ENCODE measurements around the gene FGL2.
"Not testable (repeated sequence)": the region's sequence is repeated elsewhere in the genome, so short reads cannot be mapped to it uniquely, and the experiment has no call there.

The FGL2 gene

DNA sequence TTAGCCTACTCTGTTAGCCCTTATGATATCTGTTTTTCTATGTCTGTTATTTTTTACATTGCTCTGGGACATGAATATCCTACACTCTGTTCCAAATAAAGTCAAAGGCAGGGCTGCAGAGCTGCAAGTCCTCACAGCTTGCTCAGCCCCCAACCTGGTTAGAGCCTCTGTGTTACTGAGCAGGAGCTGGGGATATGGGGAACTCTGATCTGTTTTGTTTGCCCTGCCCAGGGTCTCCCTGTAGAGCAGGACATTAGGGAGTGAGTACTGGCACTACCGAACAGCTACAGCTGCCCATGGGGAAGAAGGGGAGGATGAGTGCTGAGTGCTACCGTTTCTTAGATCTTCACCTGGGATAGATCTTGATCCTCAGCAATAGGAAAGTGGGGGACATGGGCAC, 32.8 kb upstream of the FGL2 start:
- H3K27ac ChIP-seq (ENCODE audit: low read depth, low read length): no peak overlapping the region
- H3K9ac ChIP-seq (ENCODE audit: low read length): no peak overlapping the region
- no peaks in the 10 kb centered on the region for H3K27me3 ChIP-seq (ENCODE audit: control insufficient read depth, insufficient read depth, low read length)
- H3K4me1 ChIP-seq (ENCODE audit: control insufficient read depth, insufficient read depth, low read length): no peaks in the 10 kb centered on the region
- H3K36me3 ChIP-seq (ENCODE audit: control insufficient read depth, insufficient read depth, low read length): no peaks in the 10 kb centered on the region
- no peak overlapping the region for H3K4me3 ChIP-seq (ENCODE audit: low read length)

DNA sequence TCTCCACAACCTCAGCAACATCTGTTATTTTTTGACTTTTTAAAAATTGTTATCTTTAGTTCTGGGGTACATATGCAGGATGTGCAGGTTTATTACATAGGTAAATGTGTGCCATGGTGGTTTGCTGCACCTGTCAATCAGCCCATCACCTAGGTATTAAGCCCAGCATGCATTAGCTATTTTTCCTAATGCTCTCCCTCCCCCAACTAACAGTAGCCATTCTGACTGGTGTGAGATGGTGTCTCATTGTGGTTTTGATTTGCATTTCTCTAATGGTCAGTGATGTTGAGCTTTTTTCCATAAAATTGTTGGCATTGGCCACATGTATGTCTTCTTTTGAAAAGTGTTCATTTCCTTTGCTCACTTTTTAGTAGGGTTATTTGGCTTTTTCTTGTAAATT, 29.2 kb upstream of the FGL2 start:
- H3K4me1 ChIP-seq (ENCODE audit: control insufficient read depth, insufficient read depth, low read length); H3K27me3 ChIP-seq (ENCODE audit: control insufficient read depth, insufficient read depth, low read length); H3K9ac ChIP-seq (ENCODE audit: low read length): not testable (repeated sequence)

DNA sequence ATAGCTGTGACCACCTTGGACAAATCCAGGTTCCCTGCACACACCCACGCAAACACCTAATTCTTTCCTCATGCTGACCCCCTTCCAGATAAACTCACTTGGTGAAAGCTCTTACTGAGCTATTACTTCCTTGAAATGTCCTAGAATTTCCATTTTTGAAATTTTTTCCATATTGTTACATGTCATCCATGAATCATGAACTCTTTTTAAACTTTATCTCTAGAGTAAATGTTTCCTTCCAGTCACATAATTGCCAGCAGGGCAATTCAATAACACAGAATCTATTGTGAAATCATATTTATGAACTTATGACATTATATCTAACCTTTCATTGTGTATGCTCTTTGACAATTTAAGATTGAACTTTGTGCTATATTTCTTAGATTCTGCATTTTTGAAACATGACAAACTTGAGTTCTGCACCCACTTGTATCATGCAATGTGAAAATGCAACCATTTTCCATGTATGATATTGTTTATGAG, 26.8 kb upstream of the FGL2 start:
- Histone ChIP-seq H3K36me3 (ENCODE audit: control insufficient read depth, insufficient read depth, low read length) (no peaks in the 10 kb centered on the region), H3K4me3 (ENCODE audit: low read length) (no peak overlapping the region), H3K4me1 (ENCODE audit: control insufficient read depth, insufficient read depth, low read length) (no peaks in the 10 kb centered on the region), H3K27me3 (ENCODE audit: control insufficient read depth, insufficient read depth, low read length) (no peaks in the 10 kb centered on the region), H3K9ac (ENCODE audit: low read length) (no peak overlapping the region), H3K27ac (ENCODE audit: low read depth, low read length) (no peak overlapping the region)

More for the DNA sequence above, 29.2 kb upstream of the FGL2 start:
- not testable (repeated sequence) for H3K36me3 ChIP-seq (ENCODE audit: control insufficient read depth, insufficient read depth, low read length); H3K4me3 ChIP-seq (ENCODE audit: low read length); H3K27ac ChIP-seq (ENCODE audit: low read depth, low read length)

DNA sequence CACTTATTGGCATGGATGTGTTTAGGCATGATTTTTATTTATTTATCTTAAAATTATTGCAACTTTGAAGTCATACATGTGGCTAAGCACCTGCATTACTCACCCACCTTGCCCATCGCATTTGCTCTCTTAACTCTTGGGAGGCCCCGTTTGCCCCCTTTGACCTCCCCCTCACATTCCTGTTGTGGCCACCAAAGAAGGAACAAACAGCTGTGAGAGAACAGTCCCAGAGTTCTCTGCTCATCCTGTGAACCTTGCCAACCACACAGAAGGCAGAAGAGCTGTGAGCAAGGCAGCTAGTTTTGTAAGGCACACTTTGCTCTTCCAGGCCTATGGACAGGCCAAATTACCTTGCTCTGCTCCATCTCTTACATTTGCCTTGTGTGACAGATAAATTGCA, 23.6 kb upstream of the FGL2 start:
- H3K9ac ChIP-seq (ENCODE audit: low read length): no peak overlapping the region
- no peaks in the 10 kb centered on the region for H3K36me3 ChIP-seq (ENCODE audit: control insufficient read depth, insufficient read depth, low read length)
- no peaks in the 10 kb centered on the region for H3K27me3 ChIP-seq (ENCODE audit: control insufficient read depth, insufficient read depth, low read length)
- H3K4me1 ChIP-seq (ENCODE audit: control insufficient read depth, insufficient read depth, low read length): no peaks in the 10 kb centered on the region
- no peak overlapping the region for H3K4me3 ChIP-seq (ENCODE audit: low read length)
- H3K27ac ChIP-seq (ENCODE audit: low read depth, low read length): no peak overlapping the region

DNA sequence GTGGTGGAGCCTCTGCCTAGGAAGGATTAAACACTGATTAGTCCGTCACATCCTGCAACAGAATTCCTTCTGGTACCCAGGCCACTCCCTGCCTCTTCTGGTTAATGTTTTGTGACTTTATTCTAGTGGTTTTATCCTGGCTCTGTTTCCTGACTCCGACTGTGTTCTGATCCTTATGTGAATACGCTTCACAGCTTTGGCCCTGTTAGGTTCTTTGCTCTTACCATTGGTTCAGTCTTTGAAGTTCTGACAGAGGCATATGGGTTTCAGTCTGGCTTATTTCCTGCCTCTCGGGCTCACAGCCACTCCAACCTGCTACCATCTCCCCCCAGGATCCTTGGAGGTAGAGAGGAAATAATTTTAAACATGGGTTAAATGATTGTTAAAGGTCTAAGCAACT, 23.2 kb upstream of the FGL2 start:
- no peaks in the 10 kb centered on the region for H3K4me1 ChIP-seq (ENCODE audit: control insufficient read depth, insufficient read depth, low read length)
- H3K27ac ChIP-seq (ENCODE audit: low read depth, low read length): no peak overlapping the region
- H3K36me3 ChIP-seq (ENCODE audit: control insufficient read depth, insufficient read depth, low read length): no peaks in the 10 kb centered on the region
- no peak overlapping the region for H3K4me3 ChIP-seq (ENCODE audit: low read length)
- H3K27me3 ChIP-seq (ENCODE audit: control insufficient read depth, insufficient read depth, low read length): no peaks in the 10 kb centered on the region
- no peak overlapping the region for H3K9ac ChIP-seq (ENCODE audit: low read length)

DNA sequence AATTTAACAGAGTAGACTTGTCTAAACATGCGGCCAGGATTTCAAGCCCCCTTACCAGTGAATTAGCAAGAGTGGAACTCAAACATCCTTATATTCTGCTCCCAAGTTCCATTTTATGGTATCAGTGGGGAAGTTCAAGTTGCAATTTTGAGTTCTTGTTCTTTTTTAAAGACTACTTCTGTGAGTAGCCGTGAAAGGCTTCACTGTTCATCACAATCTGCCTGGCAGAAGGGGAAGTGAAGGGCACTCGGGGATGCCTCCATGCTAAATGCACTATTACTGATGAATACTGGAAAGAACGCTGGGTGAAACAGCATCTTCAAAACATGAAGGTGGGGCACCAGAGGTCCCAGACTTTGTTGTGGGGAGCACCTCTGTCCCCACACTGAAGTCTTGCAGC, 22.4 kb upstream of the FGL2 start:
- no peak overlapping the region for H3K9ac ChIP-seq (ENCODE audit: low read length)
- H3K4me3 ChIP-seq (ENCODE audit: low read length): no peak overlapping the region
- no peaks in the 10 kb centered on the region for H3K27me3 ChIP-seq (ENCODE audit: control insufficient read depth, insufficient read depth, low read length)
- H3K36me3 ChIP-seq (ENCODE audit: control insufficient read depth, insufficient read depth, low read length): no peaks in the 10 kb centered on the region
- no peak overlapping the region for H3K27ac ChIP-seq (ENCODE audit: low read depth, low read length)
- no peaks in the 10 kb centered on the region for H3K4me1 ChIP-seq (ENCODE audit: control insufficient read depth, insufficient read depth, low read length)

DNA sequence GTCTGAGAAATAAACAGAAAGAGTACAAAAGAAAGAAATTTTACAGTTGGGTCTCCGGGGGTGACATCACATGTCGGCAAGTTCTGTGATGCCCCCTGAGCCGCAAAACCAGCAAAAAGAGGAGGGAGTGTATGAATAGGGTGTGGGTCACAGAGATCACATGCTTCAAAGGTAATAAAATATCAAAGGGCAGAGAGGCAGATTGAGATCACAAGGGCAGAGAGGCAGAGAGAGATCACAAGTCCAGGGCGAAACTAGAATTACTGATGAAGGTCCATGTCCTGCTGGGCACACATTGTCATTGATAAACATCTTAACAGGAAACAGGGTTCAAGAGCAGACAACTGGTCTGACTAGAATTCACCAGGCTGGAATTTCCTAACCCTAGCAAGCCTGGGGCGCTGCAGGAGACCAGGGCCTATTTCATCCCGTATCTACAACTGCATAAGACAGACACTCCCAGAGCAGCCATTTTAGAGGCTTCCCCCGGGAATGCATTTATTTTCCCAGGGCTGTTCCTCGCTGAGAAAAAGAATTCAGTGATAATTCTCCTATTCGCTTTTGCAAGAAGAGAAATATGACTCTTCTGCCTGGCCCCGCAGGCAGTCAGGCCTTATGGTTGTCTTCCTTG, 20.2 kb upstream of the FGL2 start:
- H3K36me3 ChIP-seq (ENCODE audit: control insufficient read depth, insufficient read depth, low read length); H3K4me3 ChIP-seq (ENCODE audit: low read length); H3K4me1 ChIP-seq (ENCODE audit: control insufficient read depth, insufficient read depth, low read length); H3K9ac ChIP-seq (ENCODE audit: low read length); H3K27me3 ChIP-seq (ENCODE audit: control insufficient read depth, insufficient read depth, low read length); H3K27ac ChIP-seq (ENCODE audit: low read depth, low read length): not testable (repeated sequence)

DNA sequence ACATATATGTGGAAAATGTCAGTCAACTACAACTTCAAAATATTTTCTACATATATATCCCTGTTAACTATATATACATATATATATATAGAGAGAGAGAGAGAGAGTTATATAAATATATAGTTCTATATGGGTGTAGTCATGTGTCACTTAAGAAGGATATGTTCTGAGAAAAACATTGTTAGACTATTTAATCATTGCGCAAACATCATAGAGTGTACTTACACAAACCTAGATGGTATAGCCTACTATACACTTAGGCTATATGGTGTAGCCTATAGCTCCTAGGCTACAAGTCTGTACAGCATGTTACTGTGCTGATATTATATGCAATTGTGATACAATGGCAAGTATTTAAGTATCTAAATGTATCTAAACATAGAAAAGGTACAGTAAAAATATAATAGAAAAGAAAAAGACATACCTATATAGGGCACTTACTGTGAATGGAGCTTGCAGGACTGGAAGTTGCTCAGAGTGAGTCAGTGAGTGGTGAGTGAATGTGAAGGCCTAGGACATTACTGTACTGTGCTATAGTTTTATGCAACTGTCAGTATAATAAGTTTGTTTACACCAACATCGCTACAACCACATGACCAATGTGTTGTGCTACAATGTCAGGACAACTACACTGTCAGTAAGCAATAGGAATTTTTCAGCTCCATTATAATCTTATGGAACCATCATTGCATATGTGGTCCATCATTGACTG, 18.0 kb upstream of the FGL2 start:
- Histone ChIP-seq H3K36me3 (ENCODE audit: control insufficient read depth, insufficient read depth, low read length) (no peaks in the 10 kb centered on the region), H3K4me1 (ENCODE audit: control insufficient read depth, insufficient read depth, low read length) (no peaks in the 10 kb centered on the region), H3K27me3 (ENCODE audit: control insufficient read depth, insufficient read depth, low read length) (no peaks in the 10 kb centered on the region), H3K9ac (ENCODE audit: low read length) (no peak overlapping the region), H3K4me3 (ENCODE audit: low read length) (no peak overlapping the region), H3K27ac (ENCODE audit: low read depth, low read length) (no peak overlapping the region)

DNA sequence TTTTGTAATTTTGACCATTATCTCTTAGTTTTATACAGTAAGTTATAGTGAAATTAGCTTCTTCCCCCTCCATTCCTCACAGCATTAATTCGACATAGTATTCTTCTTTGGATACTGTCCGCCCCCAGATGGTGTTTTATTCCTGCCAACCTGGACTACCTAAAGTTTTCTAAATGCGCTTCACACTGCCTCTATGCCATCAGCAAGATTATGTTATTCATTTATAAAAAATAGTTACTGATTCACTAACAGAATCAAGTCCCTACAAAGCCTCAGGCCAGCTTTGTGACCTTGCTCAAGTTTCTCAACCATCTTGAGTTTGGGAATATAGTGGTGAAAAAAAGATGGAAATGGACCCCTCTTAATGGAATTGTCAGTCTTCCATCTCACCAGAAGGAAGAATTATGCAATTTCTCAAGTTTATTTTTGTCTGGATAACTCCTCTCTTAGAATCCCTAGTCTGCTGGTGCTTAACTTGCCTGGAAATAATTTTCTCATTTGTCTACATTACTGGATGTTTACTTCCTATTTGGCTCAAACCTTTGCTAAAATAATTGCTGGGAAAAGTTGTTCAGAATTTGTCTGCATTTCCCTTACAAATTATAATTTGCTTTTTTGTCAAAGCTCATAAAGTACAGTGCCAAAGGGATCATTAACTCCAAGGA, 16.7 kb upstream of the FGL2 start:
- H3K4me3 ChIP-seq (ENCODE audit: low read length): no peak overlapping the region
- no peaks in the 10 kb centered on the region for H3K4me1 ChIP-seq (ENCODE audit: control insufficient read depth, insufficient read depth, low read length)
- no peak overlapping the region for H3K9ac ChIP-seq (ENCODE audit: low read length)
- H3K27me3 ChIP-seq (ENCODE audit: control insufficient read depth, insufficient read depth, low read length): no peaks in the 10 kb centered on the region
- no peak overlapping the region for H3K27ac ChIP-seq (ENCODE audit: low read depth, low read length)
- H3K36me3 ChIP-seq (ENCODE audit: control insufficient read depth, insufficient read depth, low read length): no peaks in the 10 kb centered on the region

DNA sequence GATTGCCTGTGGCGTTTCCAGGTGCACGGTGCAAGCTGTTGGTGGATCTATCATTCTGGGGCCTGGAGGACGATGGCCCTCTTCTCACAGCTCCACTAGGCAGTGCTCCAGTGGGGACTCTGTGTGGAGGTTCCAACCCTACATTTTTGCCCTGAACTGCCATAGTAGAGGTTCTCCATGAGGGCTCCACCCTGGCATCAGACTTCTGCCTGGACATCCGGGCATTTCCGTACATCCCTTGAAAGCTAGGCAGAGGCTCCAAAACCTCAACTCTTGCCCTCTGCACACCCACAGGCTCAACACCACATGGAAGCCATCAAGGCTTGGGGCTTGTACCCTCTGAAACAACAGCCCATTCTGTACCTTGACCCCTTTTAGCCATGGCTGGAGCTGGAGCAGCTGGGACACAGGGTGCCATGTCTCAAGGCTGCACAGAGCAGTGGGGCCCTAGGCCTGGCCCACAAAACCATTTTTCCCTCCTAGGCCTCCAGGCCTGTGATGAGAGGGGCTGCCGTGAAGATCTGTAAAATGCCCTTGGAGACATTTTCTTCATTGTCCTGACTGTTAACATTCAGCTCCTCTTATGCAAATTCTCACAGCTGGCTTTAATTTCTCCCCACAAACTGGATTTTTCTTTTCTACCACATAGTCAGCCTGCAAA, 10.0 kb upstream of the FGL2 start:
- no peak overlapping the region for H3K4me3 ChIP-seq (ENCODE audit: low read length)

DNA sequence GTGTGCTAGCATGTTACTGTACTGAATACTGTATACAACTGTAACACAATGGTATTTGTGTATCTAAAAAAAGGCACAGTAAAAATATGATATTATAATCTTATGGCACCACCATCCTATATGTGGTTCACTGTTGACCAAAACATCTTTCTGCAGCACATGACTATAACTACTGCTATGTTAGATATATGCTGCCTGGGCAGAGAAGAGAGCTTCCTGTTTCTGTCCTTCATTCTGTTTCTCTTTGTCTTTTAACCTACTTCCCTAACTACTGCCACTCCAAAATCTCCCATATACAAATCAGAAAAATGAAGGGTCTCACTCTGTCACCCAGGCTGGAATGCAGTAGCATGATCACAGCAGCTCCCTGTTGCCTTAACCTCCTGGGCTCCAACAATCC, 8.8 kb upstream of the FGL2 start:
- Histone ChIP-seq H3K27ac (ENCODE audit: low read depth, low read length) (no peak overlapping the region), H3K4me3 (ENCODE audit: low read length) (no peak overlapping the region), H3K36me3 (ENCODE audit: control insufficient read depth, insufficient read depth, low read length) (no peaks in the 10 kb centered on the region), H3K27me3 (ENCODE audit: control insufficient read depth, insufficient read depth, low read length) (no peaks in the 10 kb centered on the region), H3K9ac (ENCODE audit: low read length) (no peak overlapping the region), H3K4me1 (ENCODE audit: control insufficient read depth, insufficient read depth, low read length) (no peaks in the 10 kb centered on the region)

More for the DNA sequence above, 10.0 kb upstream of the FGL2 start:
- Histone ChIP-seq H3K36me3 (ENCODE audit: control insufficient read depth, insufficient read depth, low read length) (no peaks in the 10 kb centered on the region), H3K27ac (ENCODE audit: low read depth, low read length) (no peak overlapping the region), H3K9ac (ENCODE audit: low read length) (no peak overlapping the region), H3K27me3 (ENCODE audit: control insufficient read depth, insufficient read depth, low read length) (no peaks in the 10 kb centered on the region), H3K4me1 (ENCODE audit: control insufficient read depth, insufficient read depth, low read length) (no peaks in the 10 kb centered on the region)

DNA sequence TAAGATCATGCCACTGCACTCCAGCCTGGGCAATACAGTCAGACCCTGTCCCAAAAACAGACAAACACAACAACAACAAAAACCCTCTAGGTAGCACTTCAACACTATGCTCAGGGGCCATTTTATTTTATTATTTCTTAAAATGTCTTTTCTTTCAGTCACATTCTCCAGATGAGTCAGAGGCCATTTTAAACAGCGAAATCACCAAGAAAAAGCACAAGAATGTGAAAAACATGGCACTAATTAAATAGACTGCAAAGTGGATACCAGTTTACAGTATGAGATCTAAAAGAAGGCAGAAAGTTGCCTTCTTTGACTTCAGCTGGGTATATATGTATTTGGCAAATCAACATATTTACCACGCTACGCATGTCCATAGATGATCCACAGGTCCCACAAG, 6.1 kb upstream of the FGL2 start:
- H3K9ac ChIP-seq (ENCODE audit: low read length): no peak overlapping the region
- no peaks in the 10 kb centered on the region for H3K36me3 ChIP-seq (ENCODE audit: control insufficient read depth, insufficient read depth, low read length)
- H3K4me3 ChIP-seq (ENCODE audit: low read length): no peak overlapping the region
- no peaks in the 10 kb centered on the region for H3K4me1 ChIP-seq (ENCODE audit: control insufficient read depth, insufficient read depth, low read length)
- H3K27ac ChIP-seq (ENCODE audit: low read depth, low read length): no peak overlapping the region
- H3K27me3 ChIP-seq (ENCODE audit: control insufficient read depth, insufficient read depth, low read length): no peaks in the 10 kb centered on the region
